Thyroid gland (tissue), 4 donors: ENCODE results near the gene LRRC7.

Experiments used
- CTCF ChIP-seq, 6 experiments: fragments of 200-600 bp in 3 of 6; fragments of 450-650 bp in 3 of 6; sonication (generic) in 3 of 6; IDR thresholded peaks; one replicate each; pipeline ENCODE4 v1.5.1; 2016 to 2019; ENCODE audit warnings: antibody characterized with exemption in 6 of 6, mild to moderate bottlenecking in 2 of 6, inconsistent platforms in 1 of 6, moderate library complexity in 1 of 6
- POLR2A ChIP-seq, 2 donors: fragments of 450-650 bp; IDR thresholded peaks; one replicate each; pipeline ENCODE4 v1.6.1; 2017; ENCODE audit warnings: antibody characterized with exemption in 2 of 2, mild to moderate bottlenecking in 2 of 2, moderate library complexity in 1 of 2

GRCh38 chr1:69662321-69662720 is 94.6 kb downstream of the LRRC7 start:
- TF ChIP-seq CTCF (IDR thresholded peaks at IDR 0.05) (no peak), POLR2A (IDR thresholded peaks at IDR 0.05) (no peak)
